HG02870 (cell line): ENCODE results near the gene PRICKLE1.

ENCODE experiments used
- ATAC-seq: cut with Tn5 transposase; IDR thresholded peaks from one replicate; pipeline ENCODE4 v1.9.1; 2021; ENCODE audit warnings: mild to moderate bottlenecking, moderate library complexity; ENCODE audit not compliant: unreplicated experiment

Gene PRICKLE1

DNA sequence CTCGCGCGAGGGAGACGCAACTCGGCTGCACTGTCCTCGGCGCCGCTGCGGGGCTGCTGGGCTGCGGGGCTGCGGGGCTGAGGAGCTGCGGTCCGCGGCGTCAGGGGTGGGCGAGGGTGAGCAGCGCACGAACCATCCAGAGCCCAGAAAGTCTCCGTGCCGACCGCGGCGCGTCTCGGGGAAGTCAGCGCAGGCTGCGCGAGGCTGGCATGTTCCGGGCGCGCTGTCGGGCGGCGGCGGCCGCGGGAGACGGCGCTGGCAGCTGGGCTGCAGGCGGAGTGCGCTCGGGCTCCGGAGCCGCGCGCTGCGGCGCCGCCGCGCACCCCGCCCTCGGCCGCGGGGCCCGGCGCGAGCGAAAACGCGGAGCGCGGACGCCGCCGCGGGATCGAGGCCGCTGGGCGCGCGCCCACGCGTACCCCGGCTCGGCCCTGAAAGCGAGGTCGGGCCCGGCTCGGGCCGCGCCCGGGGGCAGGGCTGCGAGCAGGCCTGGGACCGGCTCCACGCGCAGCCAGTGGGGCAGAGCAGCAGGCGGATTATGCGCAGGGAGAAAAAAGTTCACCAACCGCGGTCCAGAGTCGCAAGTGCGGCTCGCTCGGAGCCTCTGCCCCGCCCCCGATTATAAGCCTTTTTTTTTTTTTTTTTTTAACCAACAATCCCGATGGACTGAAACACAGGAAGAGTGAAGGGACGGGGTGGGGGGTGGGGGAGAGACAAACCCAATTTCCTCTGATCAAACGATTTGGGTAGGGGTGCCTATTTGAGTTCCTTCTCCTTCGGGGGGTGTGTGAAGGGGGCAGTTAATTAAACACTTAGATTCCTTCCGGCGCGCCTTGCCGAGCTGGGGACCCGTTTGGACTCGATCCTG, at the start of gene PRICKLE1:
Gene PRICKLE1 (minus strand): TSS at position 282 of the 865 bp plus-strand sequence. CDS start 117,230 bp downstream, outside the sequence.
- ATAC-seq = peak; percentile 66

GRCh38 chr12:42638697-42639096, 49.2 kb upstream of the PRICKLE1 start:
- ATAC-seq = no peak

DNA sequence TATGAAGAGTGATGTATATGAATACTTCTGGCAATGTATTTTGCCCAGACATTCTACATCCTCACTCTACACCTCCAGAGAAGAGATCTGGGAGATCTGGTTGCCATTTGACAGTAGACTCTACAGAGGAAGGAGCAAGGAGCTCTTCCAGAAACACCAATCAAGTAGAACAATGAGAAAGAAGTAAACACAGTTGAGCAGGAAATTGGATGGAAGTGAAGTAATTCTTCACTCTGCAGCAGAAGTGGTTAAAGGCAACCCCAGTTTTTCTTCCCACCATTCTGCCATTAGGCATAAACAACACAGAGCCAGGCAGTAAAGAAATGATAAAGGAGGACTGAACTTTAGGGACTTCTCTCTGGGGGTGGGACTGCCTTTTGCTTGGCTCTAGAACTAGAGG, 48.5 kb upstream of the PRICKLE1 start:
- no peak for ATAC-seq

- ATAC-seq = no peak
Measured at GRCh38 chr12:42636993-42637392, 47.4 kb upstream of the PRICKLE1 start.

DNA sequence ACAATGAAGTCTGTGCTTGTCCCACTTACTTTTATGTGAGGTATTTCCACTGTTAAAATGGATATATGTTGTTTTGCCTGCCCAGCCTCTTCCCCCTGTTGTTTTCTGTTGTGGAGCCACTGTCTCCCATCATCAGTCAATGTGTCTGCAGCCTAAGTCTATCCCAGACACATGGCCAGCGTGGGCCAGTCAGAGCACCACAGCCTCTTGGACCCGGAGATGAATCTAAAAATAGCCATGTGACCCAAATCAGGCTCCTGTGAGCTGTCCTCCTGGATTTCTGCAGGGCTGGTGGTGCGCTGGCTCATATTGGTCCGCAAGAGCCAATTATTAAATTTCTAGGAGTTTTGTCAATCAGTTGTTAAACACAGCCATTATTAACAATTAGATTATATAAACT, 44.0 kb upstream of the PRICKLE1 start:
- no peak for ATAC-seq

DNA sequence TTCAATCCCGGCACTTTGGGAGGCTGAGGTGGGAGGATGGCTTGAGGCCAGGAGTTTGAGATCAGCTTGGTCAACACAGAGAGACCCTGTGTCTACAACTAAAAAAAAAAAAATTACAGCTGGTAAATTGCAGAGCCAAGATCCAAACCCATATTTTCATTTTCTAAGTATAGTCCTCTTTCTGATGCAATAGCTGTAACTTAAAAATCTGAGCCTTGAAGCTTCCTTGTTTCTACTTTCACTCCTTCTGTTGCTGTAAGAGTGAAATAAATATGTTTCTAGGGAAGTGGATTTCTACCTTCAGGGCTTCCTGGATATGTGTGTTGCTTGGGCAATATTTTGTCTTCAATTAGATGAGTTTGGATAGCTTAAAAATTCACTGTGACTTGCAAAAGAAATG, 42.0 kb upstream of the PRICKLE1 start:
- no peak for ATAC-seq

DNA sequence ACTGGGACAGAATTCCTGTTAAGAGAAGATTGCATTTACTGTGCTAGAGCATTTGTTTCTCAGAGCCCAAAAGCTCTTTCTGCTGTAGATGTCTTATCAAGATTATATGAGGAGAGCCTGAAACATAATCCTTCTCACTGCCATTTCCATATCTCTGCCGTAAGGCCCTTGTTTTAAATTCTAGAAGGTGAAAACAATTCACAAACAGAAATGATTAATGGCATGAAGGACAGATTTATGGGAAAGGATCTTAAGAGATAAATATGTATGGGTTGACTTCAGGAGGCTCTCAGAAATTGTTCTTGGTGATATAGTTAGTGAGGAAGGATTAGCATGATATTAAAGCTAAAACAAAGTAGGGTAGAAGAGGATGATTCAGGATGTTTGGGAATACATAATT, 40.8 kb upstream of the PRICKLE1 start:
- ATAC-seq = no peak

DNA sequence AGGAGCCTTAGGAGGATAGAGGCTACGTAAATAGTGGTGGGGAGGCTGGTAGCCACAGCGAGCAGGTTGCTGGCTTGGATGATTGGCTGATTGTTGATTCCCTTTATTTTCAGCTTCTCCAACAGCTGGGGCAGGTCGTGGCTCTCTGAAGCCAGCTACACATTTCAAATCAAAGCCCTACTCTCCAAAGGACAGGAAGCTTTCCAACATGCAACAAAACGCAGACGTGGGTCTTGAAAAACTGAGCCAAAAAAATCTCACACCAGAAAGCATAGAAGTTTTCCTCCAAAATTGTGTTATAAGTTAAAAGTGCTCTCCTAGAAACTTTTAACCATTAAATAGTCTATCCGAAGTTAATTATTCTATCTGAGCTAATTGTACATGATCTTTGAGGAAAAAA, 37.6 kb upstream of the PRICKLE1 start:
- ATAC-seq = no peak

- no peak for ATAC-seq
Measured at GRCh38 chr12:42625611-42626010, 36.1 kb upstream of the PRICKLE1 start.

GRCh38 chr12:42617622-42618021, 28.1 kb upstream of the PRICKLE1 start:
- no peak for ATAC-seq

GRCh38 chr12:42615006-42615405, 25.5 kb upstream of the PRICKLE1 start:
- no peak for ATAC-seq

- ATAC-seq = no peak
Measured at GRCh38 chr12:42612231-42612613, 22.7 kb upstream of the PRICKLE1 start.

DNA sequence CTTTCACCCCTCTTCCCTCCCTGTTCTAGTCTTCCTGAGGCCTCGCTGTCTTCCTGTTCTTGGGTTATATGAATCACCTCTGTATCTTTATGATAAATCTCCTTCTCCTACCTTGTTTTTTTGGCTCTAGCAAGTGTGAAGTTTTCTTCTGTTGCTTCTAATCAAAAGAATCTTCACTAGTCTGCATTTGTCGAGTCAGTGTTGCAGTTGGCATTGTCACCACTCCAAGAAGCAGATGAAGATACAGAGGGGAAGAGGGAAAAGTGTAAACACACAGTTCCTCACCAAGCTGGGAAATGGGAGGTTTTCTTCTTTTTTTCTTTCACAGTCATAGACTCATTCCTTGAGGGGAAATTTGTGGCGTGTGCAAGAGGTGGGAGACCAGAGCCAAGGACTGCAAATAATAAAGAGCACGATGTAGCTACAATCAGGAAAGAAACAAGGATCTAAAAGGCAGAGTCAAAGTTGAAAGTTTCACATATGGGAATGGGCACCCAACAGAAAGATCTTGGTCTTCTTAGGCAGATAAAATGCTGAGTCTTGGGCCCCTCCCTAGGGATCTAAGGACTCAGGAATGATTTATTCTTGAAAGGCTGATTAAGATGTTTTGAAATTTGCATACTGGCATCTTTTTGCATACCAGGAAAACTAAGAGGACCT, 22.2 kb upstream of the PRICKLE1 start:
- no peak for ATAC-seq

DNA sequence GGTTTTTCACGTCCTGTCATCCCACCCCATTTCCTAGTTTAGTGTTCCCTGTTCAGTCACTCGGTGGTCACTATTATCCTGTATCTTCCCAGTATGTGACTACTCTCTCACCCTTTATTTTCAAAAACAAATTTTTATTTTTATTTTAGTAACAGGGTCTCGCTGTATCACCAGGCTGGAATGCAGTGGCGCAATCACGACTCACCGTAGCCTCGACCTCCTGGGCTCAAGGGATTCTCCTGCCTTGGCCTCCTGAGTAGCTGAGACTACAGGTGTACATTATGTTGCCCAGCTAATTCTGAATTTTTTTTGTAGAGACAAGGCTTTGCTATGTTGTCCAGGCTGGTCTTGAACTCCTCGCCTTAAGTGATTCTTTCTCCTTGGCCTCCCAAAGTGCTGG, 20.1 kb upstream of the PRICKLE1 start:
- no peak for ATAC-seq

DNA sequence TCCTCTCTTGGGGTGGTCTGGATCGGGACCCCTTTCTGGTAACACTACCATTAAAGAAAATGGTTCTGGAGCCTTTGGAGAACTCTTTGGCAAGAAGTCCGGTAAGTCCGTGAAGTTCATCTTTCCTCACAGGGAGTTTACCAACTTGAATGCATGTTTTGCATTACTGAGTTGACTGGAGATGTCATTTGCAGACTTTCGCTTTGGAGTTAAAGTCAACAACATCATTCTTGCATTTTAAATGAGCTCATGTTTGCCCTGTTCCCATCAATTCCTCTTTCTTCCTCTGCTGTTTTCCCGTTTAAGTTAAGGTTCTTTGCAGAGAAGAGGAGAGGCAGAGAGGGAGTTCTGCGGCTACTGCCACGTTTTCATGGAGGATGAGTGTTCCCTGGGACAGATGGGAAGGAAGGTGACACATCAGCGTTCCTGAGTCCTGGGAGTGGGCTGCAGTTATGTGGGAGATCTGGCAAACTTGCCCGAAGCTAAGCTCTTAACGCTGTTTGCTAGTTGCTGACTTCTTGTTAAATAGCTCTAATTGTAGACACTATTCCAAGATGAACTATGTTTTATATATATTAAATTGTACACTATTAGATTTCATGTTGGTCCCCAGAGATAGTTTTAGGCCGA, 18.8 kb upstream of the PRICKLE1 start:
- no peak for ATAC-seq

GRCh38 chr12:42607584-42608058, 18.1 kb upstream of the PRICKLE1 start:
- no peak for ATAC-seq

GRCh38 chr12:42606471-42606870, 16.9 kb upstream of the PRICKLE1 start:
- no peak for ATAC-seq

- no peak for ATAC-seq
Measured at GRCh38 chr12:42605685-42606084, 16.1 kb upstream of the PRICKLE1 start.

- no peak for ATAC-seq
Measured at GRCh38 chr12:42603246-42603990, 13.9 kb upstream of the PRICKLE1 start.

- no peak for ATAC-seq
Measured at GRCh38 chr12:42593874-42594273, 4.3 kb upstream of the PRICKLE1 start.

DNA sequence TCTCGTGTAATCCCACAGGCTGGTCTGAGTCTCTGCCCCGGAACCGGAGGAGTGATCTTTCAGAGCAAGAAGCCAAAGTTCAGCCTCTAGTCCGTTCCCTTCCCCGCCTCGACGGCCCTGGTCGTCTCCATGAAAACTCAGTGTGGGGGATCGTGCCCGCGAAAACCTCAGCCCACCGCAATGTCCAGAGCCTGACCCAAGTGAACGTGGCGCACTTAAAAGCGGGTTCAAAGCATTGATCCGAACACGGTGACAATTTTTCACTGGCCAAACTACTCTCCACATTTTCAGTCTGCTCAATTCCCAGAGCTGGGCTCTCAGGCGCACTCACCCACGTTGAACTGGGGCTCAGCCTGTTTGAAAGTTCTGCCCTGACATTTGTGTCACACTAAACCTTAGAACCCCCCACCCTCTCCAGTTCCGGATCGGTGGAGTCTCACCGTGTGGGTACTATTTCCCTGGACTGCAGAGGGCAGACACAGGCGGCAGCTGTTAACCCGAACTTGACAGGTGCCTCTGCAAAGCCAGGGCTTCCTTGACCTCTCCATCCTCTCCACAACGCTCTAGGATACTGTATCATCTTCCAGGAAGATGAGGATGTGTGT, 886 bp upstream of the PRICKLE1 start:
- no peak for ATAC-seq
